Measurements from ENCODE around the gene PPP1R3C.

Gene PPP1R3C

DNA sequence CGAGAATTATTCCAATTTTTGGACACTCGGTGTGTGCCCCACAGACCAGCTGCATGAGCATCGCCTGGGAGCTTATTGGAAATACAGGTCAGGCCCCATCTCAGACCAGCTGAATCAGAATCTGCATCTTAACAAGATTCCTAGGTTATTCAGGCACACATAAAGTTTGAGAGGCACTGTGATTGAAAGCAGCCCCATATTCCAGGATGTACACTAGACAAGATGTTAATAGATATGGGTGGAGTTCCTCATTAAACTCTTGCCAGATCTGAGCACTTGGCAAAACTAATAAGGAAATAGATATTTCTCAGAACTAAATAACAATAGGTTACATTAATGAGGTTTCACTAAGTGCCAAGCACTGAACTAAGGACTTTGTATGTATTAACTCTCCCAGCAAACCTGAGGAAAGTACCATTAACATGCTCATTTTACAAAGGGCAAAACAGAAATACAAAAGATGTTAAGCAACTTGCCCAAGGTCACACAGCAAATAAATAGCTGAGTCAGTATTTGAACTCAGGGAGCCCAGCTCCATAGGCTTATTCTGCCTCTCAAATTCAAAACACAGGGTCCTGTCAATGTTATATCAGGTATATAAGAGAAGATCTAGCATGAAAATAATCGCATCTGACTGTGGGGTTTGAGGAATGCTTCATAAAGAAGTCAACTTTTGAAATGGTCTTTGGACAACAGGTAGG lies 29.9 kb downstream of the PPP1R3C start:
- no peak for DNase-seq (ENCODE audit: extremely low spot score, insufficient read length, low read depth)
- no peak for FAIRE-seq

DNA sequence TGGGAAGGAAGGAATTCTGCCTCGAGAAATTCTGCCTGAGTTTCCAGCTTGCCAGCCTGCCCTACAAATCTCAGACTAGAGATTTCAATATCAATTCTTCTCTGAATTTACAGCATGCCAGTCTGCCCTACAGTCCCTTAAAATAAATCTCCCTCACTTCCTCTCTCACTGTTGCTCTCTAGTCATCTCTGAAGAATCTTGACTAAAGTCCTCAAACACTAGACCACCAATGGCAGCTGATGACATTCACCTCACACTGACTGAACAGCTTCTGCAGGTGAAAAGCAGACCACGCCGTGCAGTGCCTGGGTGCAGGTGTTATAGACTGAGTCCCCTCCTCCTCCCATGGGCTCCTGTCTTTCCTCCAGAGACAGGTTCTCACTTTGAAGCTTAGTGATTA lies 30.4 kb downstream of the PPP1R3C start:
- DNase-seq (ENCODE audit: extremely low spot score, insufficient read length, low read depth) (no peak), FAIRE-seq (no peak)

DNA sequence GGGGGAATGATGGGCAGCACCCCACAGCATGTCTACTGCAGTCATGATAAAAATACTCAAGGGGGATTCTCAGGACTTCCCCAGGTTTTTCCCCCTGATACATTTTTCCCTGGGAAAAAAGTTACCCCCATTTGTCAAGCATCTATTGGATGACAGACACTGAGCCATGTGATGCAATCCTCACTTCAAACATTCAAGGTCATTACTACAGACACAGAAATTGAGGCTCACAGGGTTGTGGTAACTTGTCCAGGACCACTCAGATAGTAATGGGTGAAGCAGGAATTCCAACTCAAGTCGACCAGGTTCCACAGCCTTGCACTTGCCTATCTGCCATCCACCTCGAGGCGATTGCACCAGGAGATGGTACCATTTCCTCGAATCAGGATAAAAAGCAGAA lies 31.7 kb downstream of the PPP1R3C start:
- FAIRE-seq (no peak), DNase-seq (ENCODE audit: extremely low spot score, insufficient read length, low read depth) (no peak)

DNA sequence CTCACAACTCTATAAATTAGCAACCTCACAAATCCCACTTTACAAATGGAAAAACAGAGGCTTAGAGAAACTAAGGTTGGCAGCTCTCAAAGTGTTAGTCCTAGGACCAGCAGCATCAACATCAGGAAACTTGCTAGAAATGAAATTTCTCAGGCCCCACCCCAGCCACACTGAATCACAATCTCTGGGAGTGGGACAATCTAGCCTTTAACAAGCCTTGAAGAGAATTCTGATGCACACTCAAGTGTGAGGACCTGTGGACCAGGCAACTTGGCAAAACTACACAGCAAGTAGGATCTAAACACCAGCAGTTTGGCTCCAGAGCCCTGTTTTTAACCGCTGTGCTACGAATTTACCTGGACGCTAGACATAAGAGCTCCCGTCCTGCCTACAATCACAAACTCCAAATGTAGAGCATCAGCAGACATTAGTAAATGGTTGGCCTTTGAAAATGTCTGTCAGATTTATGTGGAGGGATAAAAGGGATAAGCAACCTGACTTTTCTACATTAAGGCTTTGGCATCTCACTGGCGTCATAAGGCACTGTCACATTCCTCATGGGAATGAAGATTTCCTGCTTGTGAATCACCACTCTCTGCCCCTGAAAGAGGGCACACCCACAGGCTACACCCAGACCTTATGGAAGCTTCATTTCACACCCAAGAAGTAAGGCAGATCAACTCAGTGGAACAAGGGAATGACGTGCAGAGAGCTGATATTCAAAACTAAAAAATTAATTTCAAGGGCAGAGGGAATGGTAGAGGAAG lies 34.5 kb downstream of the PPP1R3C start:
- FAIRE-seq = no peak
- DNase-seq (ENCODE audit: extremely low spot score, insufficient read length, low read depth) = no peak

DNA sequence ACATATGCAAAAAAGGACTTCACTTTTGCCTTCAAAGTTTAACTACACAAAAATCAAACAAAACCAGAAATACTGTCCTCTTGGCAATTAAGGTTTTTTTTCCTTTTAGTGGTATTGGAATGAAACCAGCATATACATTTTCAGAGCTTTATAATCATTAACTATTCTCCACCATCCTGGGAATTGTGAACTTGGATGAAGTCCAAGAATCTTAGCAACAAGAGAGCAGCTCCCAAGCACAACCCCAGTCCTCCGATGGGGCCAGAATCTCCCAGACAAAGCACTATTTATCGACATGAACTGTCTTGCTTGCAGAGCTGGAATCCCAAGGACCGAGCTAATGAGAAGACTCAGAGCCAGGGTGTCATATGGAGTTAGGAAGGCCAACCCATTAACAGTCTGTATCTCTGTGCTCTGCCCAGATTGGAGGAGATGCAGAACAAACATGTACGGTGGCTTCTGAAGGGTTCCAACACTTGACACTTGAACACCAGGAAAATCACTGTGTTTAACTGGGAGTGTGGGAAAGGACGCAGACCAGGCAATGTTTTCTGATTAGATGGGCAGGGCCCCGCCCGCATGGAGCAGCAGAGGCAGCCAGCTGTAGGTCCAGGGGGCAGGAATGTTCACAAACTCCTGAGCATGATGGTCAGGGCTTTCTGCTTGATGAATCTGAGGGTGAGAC lies 35.5 kb downstream of the PPP1R3C start:
- no peak for DNase-seq (ENCODE audit: extremely low spot score, insufficient read length, low read depth)
- no peak for FAIRE-seq

DNA sequence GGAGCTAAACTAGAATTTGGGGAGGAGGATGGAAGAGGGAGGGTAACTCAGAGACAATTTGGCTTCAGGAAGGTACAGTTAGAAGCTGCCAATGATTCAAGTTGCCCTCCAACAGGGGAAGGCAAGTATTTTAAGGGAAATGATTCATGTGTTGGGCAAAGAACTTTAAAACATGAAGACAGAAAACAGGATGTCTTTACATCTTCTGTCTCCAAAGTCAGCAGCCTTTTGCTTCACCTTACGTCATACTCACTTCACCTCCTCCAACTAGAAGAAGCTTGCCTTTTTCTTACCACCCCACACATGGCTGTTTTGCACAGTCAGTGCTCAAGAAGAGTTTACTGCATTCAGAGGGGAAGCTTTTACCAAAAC lies 36.1 kb downstream of the PPP1R3C start:
- FAIRE-seq (no peak), DNase-seq (ENCODE audit: extremely low spot score, insufficient read length, low read depth) (no peak)

DNA sequence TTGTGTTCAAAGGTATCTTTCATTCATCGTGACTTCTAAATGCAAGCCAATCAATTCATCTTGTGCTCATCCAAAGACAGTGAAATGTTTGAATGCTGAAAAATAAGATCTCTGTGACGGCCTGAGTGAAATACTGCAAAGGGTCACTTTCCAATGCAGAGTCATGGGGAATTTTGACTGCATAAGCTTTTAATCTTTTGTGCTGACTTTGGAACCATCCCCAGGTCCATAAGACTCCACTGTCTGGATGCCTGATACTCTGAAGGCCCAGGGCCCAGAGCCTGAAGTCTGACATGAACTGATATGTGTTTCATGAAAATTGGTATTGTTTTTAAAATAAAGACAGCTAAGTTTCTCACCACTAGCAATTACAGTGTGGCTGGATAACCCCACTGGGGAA lies 39.0 kb downstream of the PPP1R3C start:
- DNase-seq (ENCODE audit: extremely low spot score, insufficient read length, low read depth) (no peak), FAIRE-seq (no peak)

DNA sequence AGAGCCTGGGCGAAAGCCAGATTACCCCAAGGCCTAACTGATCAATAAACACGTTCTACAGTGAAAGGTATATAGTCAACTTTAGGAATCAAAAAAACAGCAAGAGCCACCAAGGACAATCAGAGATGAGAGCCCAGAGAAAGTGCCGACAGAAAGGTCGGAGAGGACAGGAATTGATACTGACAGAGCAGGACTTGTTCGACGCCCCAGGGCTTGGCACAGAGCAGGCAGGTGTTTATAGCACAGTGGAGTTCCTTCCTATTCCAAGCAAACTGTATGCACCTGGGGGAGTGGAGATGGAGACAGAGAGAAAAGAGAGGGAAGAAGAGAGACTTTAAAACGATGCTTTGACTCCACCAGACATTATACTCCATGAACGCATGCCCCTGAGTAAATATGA lies 39.5 kb downstream of the PPP1R3C start:
- DNase-seq (ENCODE audit: extremely low spot score, insufficient read length, low read depth) = no peak
- FAIRE-seq = no peak

DNA sequence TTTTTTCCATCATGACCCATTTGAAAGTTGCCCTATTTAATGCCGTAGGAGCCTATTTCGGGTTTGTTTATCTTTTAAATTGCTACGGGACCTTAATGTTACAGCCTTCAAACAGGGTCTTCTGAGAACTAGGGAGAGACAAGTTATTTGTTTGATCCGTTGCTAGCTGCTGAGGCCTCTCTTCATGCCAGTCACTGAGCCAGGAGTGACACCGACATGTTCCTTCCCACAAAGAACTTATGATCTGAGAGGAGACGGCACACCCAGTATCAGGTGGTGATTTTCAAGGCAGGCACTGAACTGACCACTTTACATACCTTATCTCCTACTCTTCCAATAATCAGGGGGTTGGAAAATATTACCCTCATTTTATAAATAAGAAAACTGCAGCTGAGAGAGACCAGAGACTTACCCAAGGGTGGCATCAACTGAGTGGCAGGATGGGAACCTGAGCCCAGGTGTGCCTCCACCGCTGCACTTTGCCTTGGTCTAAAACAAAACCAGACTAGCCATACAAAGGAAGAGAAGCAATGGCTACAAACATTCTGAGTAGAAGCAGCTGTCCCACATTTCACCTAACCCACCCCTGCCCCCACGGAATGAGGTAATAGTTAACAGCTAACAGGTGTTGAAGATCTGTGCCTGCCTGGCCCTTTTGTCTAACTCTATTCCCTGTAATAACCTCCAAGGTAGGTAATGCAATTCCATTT lies 40.5 kb downstream of the PPP1R3C start:
- DNase-seq (ENCODE audit: extremely low spot score, insufficient read length, low read depth) (no peak), FAIRE-seq (no peak)

DNA sequence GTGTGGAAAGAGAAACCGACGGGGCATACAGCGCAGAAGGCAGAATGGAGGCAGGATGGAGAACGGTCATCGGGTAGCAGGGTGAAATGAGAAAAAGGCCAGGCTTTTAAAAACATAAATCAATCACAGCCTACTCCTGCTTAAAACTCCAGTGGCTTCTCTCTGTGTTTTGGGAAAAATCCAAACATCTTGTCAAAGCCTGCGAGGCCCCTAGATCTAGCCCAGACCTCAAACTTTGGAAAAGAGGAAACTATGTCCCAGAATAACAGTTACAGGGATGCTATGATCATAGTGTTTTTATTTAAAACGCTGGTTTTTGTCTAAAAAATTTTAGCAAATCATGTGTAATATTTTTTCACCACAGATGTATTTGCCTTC lies 41.1 kb downstream of the PPP1R3C start:
- DNase-seq (ENCODE audit: extremely low spot score, insufficient read length, low read depth) = no peak
- no peak for FAIRE-seq

DNA sequence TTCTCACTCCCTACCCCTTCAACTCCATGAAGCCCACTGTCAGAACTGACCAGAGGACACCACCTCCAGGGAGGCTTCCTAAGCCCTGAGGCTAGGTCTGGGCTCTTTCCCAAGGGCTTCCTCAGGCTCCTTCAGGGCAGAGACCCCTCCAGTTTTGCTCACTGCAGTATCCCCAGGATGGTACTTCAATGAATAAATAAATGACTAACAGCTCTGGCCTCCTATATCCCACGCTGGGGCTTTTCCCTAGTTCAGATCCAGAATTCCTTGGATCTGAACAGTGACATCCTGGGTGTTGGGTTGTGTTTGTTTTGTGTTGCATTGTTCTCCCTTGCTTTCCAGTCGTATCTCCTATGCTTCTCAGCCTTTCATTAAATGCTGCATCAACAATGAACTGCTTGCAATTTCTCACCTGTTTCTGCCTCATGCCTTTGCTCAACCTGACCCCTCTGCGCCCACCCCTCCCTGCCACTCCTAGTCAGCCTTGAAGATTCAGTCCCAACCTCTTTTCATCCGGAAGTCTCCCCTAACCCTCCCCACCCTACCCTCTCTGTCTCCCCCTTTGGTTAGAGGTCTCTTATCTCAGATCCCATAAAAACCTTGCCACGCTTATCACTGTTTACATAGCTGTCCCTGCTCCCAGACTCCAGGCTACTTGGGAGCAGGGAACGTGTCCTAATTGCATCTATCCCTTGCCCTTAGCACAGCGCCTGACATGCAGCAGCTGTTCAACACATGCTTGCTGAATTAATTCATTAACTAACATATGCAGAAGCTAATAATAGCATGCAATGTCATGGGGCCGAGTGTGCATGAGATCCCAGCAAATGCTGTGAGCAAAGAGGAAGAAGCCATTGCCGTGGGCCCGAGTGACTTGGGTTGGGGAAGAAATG lies 41.7 kb downstream of the PPP1R3C start:
- no peak for FAIRE-seq
- no peak for DNase-seq (ENCODE audit: extremely low spot score, insufficient read length, low read depth)

DNA sequence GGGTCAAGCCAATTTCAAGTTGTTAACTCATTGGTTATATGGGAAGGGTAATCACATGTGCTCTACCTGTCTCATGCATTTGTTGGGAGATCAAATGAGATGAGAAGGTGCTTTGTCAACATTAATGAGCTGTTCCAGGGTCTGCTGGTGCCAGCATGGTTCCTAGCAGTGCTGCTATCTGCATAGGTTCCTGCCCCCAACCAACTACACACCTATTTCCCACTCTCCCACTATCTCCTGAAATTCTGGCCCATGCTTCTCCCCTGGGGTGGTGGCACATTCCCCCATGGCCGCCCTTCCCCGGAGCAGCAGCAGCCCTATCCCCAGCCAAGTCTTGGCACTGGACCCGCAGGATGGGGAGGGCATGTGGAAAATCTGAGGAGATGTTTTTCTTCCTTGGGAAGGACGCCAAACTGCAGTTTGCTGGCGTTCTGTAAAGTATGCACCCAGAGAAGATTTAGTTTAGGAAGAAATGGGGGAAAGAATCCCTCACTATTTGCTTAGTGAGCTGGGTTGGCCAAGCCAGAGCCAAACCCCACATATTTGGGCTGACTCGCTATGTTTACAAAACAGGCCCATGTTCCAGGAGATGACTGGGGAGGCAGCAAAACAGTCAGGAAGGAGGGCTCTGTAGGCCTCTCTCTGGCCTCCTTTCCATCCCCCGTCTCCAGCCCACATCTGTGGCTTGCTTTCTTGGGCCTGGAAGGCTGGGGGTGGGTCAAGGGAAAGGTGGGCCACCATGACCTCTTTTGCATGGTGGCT lies 42.5 kb downstream of the PPP1R3C start:
- DNase-seq (ENCODE audit: extremely low spot score, insufficient read length, low read depth) (no peak), FAIRE-seq (no peak)

DNA sequence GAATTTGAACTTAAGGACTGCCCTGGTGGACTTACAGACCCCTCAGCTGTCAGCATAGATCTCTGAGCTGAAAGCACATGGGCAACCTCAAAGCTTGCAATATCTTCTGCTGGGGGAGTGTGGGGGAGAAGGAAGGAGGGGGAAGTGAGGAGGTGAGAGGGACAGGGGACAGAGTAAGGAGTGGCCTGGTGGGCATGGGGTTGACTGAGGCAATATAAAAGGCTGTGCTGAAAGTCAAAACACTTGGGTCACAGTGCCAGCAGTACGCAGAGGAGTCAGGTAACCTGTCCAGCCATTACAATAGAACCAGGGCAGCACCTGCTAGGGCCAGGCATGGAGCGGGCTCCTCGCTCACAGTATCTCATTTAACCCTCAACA lies 43.2 kb downstream of the PPP1R3C start:
- no peak for FAIRE-seq
- no peak for DNase-seq (ENCODE audit: extremely low spot score, insufficient read length, low read depth)

DNA sequence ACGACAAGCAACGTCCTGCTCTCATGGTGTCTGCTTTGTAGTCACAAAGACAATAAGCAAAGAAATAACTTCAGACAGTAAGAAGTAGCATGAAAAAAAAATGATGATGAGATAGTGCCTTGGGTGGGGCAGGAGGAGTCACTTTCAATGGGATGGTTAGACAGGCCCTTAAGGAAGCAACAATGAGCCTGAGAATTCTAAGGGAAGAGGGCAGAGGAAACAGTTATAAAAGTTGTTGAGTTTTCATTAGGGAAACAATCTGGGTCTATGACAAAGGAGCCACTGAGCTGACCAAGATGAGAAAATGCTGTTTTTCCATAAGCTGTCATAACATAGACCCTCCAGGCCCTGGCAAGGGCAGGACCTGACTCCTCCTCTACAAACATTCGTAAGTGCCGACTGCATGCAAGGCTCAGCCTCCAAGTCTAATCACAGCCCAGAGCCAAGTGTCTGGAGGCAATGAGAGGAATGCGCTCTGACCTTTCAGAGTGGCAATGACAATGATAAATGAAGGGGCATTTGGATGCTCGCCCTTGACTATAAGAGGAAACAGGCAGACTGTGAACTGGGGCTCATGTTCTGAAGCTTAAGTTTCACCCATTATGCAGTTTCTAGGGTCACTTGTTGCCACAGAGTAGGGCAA lies 43.7 kb downstream of the PPP1R3C start:
- FAIRE-seq (no peak), DNase-seq (ENCODE audit: extremely low spot score, insufficient read length, low read depth) (no peak)

DNA sequence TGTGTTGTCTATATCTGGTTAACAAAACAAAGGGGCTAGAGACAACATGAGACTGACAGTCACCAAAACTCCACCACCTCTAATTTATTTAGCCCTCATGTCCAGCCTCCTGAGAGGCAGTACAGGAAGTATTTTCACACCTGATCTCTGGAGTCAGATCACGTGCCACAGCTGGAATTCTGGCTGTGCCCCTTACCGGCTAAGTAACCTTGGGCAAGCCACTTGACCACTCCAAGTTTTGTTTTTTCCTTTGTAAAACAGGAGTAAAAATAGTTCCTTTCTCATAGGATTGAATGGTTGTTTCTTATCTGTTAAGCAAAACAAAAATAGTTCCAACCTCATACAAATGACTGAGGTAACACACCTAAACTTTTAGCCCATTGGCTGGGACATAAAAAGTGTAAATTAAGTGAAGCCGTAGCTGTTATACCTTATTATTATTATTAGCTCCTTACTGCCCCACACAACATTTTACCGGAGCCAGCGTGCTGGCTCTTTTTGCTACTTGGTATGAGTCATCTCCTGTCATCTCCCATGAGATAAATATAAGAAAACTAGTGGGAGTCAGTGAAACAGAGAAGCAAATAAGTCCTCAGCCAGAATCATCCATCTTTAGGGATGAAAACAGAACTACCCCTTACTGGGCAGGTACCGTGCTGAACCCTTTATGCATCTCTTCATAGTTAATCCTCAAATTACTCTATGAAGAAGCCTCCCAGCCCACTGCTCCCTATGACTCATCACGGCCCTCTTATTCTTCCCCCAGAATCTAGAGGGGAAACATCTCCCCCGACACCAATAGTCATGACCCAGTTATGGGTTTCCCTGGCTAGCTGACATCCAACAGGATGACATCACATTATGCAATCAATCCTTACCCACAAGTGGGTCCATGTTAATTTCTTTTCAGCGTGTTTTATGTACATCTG lies 44.9 kb downstream of the PPP1R3C start:
- DNase-seq (ENCODE audit: extremely low spot score, insufficient read length, low read depth) = no peak
- no peak for FAIRE-seq

DNA sequence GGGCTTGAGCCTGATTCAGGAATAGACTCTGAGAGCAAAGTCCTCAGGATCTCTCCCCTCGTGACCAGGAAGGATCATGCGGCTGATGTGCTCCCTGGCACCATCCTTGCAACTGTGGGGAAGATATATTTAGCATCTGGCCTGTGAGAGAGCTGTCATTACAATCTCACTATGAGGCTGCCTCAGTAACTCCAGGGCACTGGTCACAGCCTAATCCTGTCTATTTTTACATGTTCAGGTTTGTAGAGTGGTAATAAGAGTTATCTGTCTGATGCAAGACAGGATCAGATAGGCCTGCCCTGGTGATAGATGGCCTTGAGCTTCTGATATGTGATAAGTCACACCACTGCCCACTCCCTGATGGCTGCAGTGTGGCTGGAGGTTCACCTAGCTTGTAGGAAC lies 50.7 kb downstream of the PPP1R3C start:
- DNase-seq (ENCODE audit: extremely low spot score, insufficient read length, low read depth) (no peak), FAIRE-seq (no peak)

DNA sequence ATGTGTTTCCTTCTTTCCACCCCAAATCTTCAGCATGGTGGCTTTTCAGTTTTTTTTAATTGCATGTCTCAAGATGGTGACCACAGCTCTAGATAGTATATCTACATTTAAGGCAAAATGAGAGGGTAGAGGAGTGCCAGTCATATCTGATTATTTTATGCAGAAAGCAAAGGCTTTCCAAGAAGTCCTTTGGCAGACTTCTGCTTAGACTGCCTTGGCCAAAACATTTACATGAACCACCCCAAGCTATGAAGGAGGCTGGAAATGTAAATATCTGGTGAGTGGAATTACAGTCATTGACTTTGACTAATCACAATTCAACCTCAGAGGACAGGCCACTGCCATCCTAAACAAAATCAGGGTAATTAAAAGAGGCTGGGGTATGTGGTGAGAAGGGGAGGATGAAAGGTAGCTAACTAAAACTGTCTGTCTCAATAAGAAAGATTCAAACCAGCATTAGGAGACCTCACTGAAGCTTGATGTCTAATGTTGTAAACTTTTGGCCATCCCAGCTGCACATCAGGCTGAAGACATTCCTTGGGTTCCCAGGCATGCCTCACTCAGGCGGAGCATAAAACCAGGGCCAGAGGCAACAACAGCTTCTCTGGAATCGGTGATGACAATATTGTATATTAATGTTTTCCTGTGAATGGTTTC lies 53.4 kb downstream of the PPP1R3C start:
- no peak for DNase-seq (ENCODE audit: extremely low spot score, insufficient read length, low read depth)

More for the DNA sequence above, 53.4 kb downstream of the PPP1R3C start:
- no peak for FAIRE-seq

Data from GM18507 (cell line).